Putamen (tissue), 1 donor: ENCODE data around the gene NGRN.

Source experiments
- DNase-seq: peaks from one replicate; pipeline ENCODE4 v3.0.0-alpha.2; 2016; ENCODE audit warnings: low spot score

NGRN gene

GRCh38 chr15:90318591-90318990 lies 53.1 kb downstream of the NGRN start:
- no peak for DNase-seq

- peak; percentile 83 for DNase-seq
These were observed 54.8 kb downstream of the NGRN start for GRCh38 chr15:90320062-90320884.

- no peak for DNase-seq
These were observed 55.4 kb downstream of the NGRN start for GRCh38 chr15:90320885-90321278.
